Raji (cell line): ENCODE measurements around the gene TNNI3K.

Experiments used
- POLR2A ChIP-seq: IDR thresholded peaks from 2 replicates; pipeline ENCODE4 v1.6.1; 2011; ENCODE audit warnings: low read depth, low read length, control low read depth; ENCODE audit not compliant: insufficient read depth

TNNI3K gene

GRCh38 chr1:74235153-74235552 is at the start of gene TNNI3K:
TSS of gene TNNI3K (plus strand) at chr1:74235387. CDS start at chr1:74235452, 65 bp downstream.
- TF ChIP-seq POLR2A: no peak

- no peak for TF ChIP-seq POLR2A
These were observed 41.3 kb upstream of the TNNI3K start for GRCh38 chr1:74193908-74194307.

DNA sequence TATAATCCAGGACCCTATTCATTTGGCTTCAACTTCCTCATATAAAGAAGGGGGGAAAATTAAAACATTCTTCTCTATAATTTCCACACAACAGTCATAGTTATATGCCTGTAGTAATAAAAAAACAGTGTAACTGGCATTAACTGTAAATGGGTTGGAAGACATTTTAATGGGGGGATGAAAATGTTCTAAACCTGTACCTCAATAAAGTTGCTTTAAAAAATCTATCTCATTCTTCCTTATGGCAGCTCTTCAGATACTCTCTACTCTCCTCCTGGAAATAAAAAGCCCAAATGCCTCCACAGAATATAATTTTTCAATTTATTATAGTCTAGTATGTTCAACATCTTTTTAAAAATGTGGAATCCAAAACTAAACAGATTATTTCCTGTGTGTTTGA is 39.8 kb upstream of the TNNI3K start:
- TF ChIP-seq POLR2A: no peak

DNA sequence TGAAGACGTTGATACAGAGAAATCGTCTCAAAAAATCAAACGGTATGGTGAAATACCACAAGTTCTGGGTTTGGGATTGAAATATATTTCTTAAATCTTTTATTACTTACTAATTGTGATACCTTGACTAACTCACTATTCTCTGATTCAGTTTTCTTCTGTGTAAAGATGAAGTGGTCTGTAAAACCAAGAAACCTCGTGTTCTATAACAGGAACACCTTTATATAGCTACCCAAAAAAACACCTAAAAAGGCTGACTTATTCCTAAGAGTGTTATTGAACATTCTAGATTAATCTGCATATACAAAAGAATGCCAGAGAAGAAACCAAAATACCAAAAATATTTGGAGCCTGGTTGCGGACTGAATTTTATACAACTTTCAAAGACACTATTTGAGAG is 37.9 kb upstream of the TNNI3K start:
- no peak for TF ChIP-seq POLR2A

GRCh38 chr1:74197657-74198552 is 37.3 kb upstream of the TNNI3K start, which contains the start of the genes FPGT and LRRIQ3:
TSS of gene FPGT (plus strand) at chr1:74198242. CDS start at chr1:74198279, 37 bp downstream.
TSS of gene LRRIQ3 (minus strand) at chr1:74198176. CDS start at chr1:74183684, 14,492 bp downstream.
- peak; percentile 77 for TF ChIP-seq POLR2A

GRCh38 chr1:74199504-74199903 is 35.7 kb upstream of the TNNI3K start:
- TF ChIP-seq POLR2A: no peak

GRCh38 chr1:74205266-74205665 is 29.9 kb upstream of the TNNI3K start:
- TF ChIP-seq POLR2A: no peak

GRCh38 chr1:74215229-74215628 is 20.0 kb upstream of the TNNI3K start:
- no peak for TF ChIP-seq POLR2A

DNA sequence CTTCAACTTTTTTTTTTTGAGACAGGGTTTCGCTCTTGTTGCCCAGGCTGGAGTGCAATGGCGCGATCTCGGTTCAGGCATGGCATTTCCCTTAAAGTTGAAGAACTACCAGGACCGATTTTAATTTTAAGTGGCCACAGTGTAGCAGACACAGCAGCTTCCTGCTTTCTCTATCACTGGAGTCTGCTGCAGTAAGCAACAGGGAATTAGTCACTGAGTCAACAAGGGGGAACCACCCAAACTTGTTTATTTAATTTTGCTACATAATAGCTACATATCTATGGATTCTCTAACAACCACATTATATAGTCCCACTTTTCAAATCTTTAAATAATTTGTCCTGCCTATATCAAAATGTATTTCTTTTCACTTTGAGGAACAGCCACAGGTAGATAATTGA is 12.5 kb upstream of the TNNI3K start:
- no peak for TF ChIP-seq POLR2A

- no peak for TF ChIP-seq POLR2A
These were observed 11.7 kb upstream of the TNNI3K start for GRCh38 chr1:74223453-74223852.

- TF ChIP-seq POLR2A: no peak
These were observed 1.3 kb downstream of the TNNI3K start for GRCh38 chr1:74236440-74236839.

DNA sequence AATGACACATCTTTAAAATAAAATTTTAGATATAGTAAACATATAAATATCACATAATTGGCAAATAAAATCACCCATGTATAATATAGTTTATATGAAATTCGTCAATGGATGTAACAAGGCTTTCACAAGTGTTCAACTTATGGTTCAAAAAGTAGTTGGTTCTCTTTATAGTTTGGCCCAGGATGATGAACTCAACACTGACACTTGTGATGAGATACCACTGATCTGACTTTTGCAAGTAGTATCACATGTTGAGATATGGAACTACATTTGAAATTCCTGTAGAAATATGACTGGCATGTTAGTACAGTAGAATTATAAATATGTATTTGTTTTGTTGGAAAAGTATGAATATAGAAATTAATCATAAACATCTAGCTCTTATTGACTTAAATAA is 1.8 kb downstream of the TNNI3K start:
- no peak for TF ChIP-seq POLR2A

GRCh38 chr1:74237787-74238186 is 2.6 kb downstream of the TNNI3K start:
- TF ChIP-seq POLR2A: no peak

DNA sequence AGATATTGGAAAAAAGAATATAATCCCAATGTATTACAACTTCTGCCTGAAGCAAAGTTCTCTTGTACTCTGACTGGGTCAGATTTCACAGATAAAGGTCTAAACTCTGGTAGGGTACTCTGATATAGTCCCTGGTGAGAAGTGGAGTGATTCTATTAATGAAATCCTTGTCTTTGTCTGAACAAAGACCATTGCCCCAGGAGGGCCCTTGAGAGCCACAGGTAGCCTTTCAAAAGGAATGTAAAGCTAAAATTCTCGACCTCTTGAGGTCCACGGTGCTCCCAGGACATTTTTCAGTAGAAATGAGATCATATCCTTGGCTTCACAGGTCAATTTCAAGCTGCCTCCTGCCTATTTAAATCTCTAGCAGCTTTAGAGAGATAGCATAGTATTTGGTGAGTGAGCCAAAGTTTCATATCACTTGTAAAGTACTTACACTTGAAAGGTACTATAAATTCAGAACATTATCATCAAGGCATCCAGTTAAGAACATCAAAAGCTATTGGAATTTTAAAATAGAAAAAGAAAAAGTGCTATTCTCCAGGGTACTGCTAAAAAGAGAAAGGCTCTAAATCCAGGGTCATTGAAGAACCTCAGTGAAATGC is 10.1 kb downstream of the TNNI3K start:
- no peak for TF ChIP-seq POLR2A

- no peak for TF ChIP-seq POLR2A
These were observed 11.1 kb downstream of the TNNI3K start for GRCh38 chr1:74246315-74246714.

- no peak for TF ChIP-seq POLR2A
These were observed 12.8 kb downstream of the TNNI3K start for GRCh38 chr1:74247881-74248528.
